GM10847 (cell line): Measurements from ENCODE around the gene OXSR1.

Experiments used
- POLR2A ChIP-seq: IDR thresholded peaks from 2 replicates; pipeline ENCODE4 v1.6.1; 2011; ENCODE audit not compliant: insufficient read length; ENCODE audit errors: extremely low read depth

Gene OXSR1

GRCh38 chr3:38124324-38125122 is 40.8 kb upstream of the OXSR1 start:
- no peak for TF ChIP-seq POLR2A

- TF ChIP-seq POLR2A = no peak
Observed at GRCh38 chr3:38125305-38126120, 39.8 kb upstream of the OXSR1 start.

- no peak for TF ChIP-seq POLR2A
Observed at GRCh38 chr3:38126121-38126892, 39.0 kb upstream of the OXSR1 start.

- no peak for TF ChIP-seq POLR2A
Observed at GRCh38 chr3:38127611-38128302, 37.6 kb upstream of the OXSR1 start.

GRCh38 chr3:38128303-38128655 is 37.1 kb upstream of the OXSR1 start:
- no peak for TF ChIP-seq POLR2A

- TF ChIP-seq POLR2A = no peak
Observed at GRCh38 chr3:38129058-38129457, 36.3 kb upstream of the OXSR1 start.

GRCh38 chr3:38130631-38131065 is 34.7 kb upstream of the OXSR1 start:
- TF ChIP-seq POLR2A = no peak

- no peak for TF ChIP-seq POLR2A
Observed at GRCh38 chr3:38131621-38132369, 33.5 kb upstream of the OXSR1 start.

GRCh38 chr3:38133209-38133556 is 32.2 kb upstream of the OXSR1 start:
- TF ChIP-seq POLR2A = no peak

GRCh38 chr3:38133557-38134405 is 31.6 kb upstream of the OXSR1 start:
- TF ChIP-seq POLR2A = no peak

GRCh38 chr3:38136393-38136776 is 29.0 kb upstream of the OXSR1 start:
- TF ChIP-seq POLR2A = no peak

GRCh38 chr3:38136777-38137614 is 28.3 kb upstream of the OXSR1 start, which contains the start of gene ACAA1:
ACAA1 (minus strand) TSS chr3:38137127; CDS start chr3:38137035, 92 bp downstream.
- peak; percentile 84 for TF ChIP-seq POLR2A

- no peak for TF ChIP-seq POLR2A
Observed at GRCh38 chr3:38137615-38138348, 27.6 kb upstream of the OXSR1 start.
